ENCODE results near the gene MGAT4C. TPM values are rescaled to one million over a fixed set of nuclear protein-coding genes. Genes with fewer than 3 reads are reported as not detected.
A peak's percentile ranks its signal among the peaks of the same experiment; 100 is the strongest.

The MGAT4C gene
- total and polyA plus RNA-seq, 8 donors, result 0.20 to 2.7 (median 0.86) TPM

- H3K27me3 ChIP-seq, result no peaks in the 10 kb centered on the region
- intact Hi-C loops (cut with DNase I), result no loop called here
- no peaks in the 10 kb centered on the region for H3K4me1 ChIP-seq
- no peaks in the 10 kb centered on the region for H3K36me3 ChIP-seq
- H3K4me3 ChIP-seq, result no peak overlapping the region
- ATAC-seq, result no peak
- TF ChIP-seq CTCF (IDR thresholded peaks at IDR 0.05), result no peak
- no peak for DNase-seq
- H3K9me3 ChIP-seq, result no peaks in the 10 kb centered on the region
- no peak overlapping the region for H3K27ac ChIP-seq
Observed at GRCh38 chr12:86172913-86173443, 83.2 kb downstream of the MGAT4C start.

- TF ChIP-seq CTCF (IDR thresholded peaks at IDR 0.05), result no peak
- H3K4me1 ChIP-seq, result no peaks in the 10 kb centered on the region
- no peaks in the 10 kb centered on the region for H3K9me3 ChIP-seq
- intact Hi-C loops (cut with DNase I), result no loop called here
- H3K36me3 ChIP-seq, result no peaks in the 10 kb centered on the region
- ATAC-seq, result no peak
- DNase-seq, result peak in 2 of 4 donors; percentile 6 to 27
- no peak overlapping the region for H3K4me3 ChIP-seq
- H3K27ac ChIP-seq, result no peak overlapping the region
- H3K27me3 ChIP-seq, result no peaks in the 10 kb centered on the region
Observed at GRCh38 chr12:86170051-86170450, 86.1 kb downstream of the MGAT4C start.

- TF ChIP-seq CTCF (IDR thresholded peaks at IDR 0.05), result no peak
Observed at GRCh38 chr12:86158956-86159355, 97.2 kb downstream of the MGAT4C start.

GRCh38 chr12:86154620-86155019, 101.6 kb downstream of the MGAT4C start:
- intact Hi-C loops (cut with DNase I), result no loop called here
- H3K9me3 ChIP-seq, result no peaks in the 10 kb centered on the region
- no peaks in the 10 kb centered on the region for H3K27me3 ChIP-seq
- no peak for ATAC-seq
- no peak overlapping the region for H3K4me3 ChIP-seq
- no peak for TF ChIP-seq CTCF (IDR thresholded peaks at IDR 0.05)
- no peaks in the 10 kb centered on the region for H3K4me1 ChIP-seq
- H3K27ac ChIP-seq, result no peak overlapping the region
- no peak for DNase-seq
- no peaks in the 10 kb centered on the region for H3K36me3 ChIP-seq

More at GRCh38 chr12:86158956-86159355, 97.2 kb downstream of the MGAT4C start:
- no peak overlapping the region for H3K27ac ChIP-seq
- no peaks in the 10 kb centered on the region for H3K36me3 ChIP-seq
- H3K27me3 ChIP-seq, result no peaks in the 10 kb centered on the region
- no peaks in the 10 kb centered on the region for H3K4me1 ChIP-seq
- intact Hi-C loops (cut with DNase I), result no loop called here
- no peak overlapping the region for H3K4me3 ChIP-seq
- no peaks in the 10 kb centered on the region for H3K9me3 ChIP-seq
- ATAC-seq (no peak), DNase-seq (no peak)

- no peak for ATAC-seq
- Histone ChIP-seq H3K27me3 (no peaks in the 10 kb centered on the region), H3K4me3 (no peak overlapping the region), H3K27ac (no peak overlapping the region), H3K36me3 (no peaks in the 10 kb centered on the region), H3K4me1 (no peaks in the 10 kb centered on the region), H3K9me3 (no peaks in the 10 kb centered on the region)
- intact Hi-C loops (cut with DNase I), result no loop called here
- no peak for DNase-seq
- TF ChIP-seq CTCF (IDR thresholded peaks at IDR 0.05), result no peak
Observed at GRCh38 chr12:86148612-86149011, 107.6 kb downstream of the MGAT4C start.
